Measurements from ENCODE around the gene ABTB1.

- TF ChIP-seq CTCF (IDR thresholded peaks at IDR 0.05; ENCODE audit: insufficient read depth, low read length): no peak
- no peak for TF ChIP-seq POLR2AphosphoS5 (IDR thresholded peaks at IDR 0.05; ENCODE audit: low read depth)
- TF ChIP-seq REST (IDR thresholded peaks at IDR 0.05; ENCODE audit: insufficient replicate concordance, low read depth): no peak
Measured at GRCh38 chr3:127647166-127647844, 25.4 kb upstream of the ABTB1 start.
